HG03575 (cell line): ENCODE measurements around the gene TIMP4.

Source experiments
- ATAC-seq: cut with Tn5 transposase; IDR thresholded peaks from one replicate; pipeline ENCODE4 v1.9.1; 2021; ENCODE audit not compliant: unreplicated experiment, insufficient number of reproducible peaks, low FRiP score; ENCODE audit errors: extremely low read depth

The TIMP4 gene

GRCh38 chr3:12155264-12155663 lies 3.4 kb downstream of the TIMP4 start:
- ATAC-seq: no peak

- ATAC-seq: no peak
Measured at GRCh38 chr3:12154151-12154550, 4.6 kb downstream of the TIMP4 start.

GRCh38 chr3:12150112-12150511 lies 8.6 kb downstream of the TIMP4 start:
- no peak for ATAC-seq

GRCh38 chr3:12149029-12149428 lies 9.7 kb downstream of the TIMP4 start:
- no peak for ATAC-seq

- no peak for ATAC-seq
Measured at GRCh38 chr3:12148183-12148940, 10.3 kb downstream of the TIMP4 start.

- no peak for ATAC-seq
Measured at GRCh38 chr3:12147049-12147780, 11.5 kb downstream of the TIMP4 start.

- no peak for ATAC-seq
Measured at GRCh38 chr3:12143949-12144504, 14.7 kb downstream of the TIMP4 start.

GRCh38 chr3:12142476-12142875 lies 16.2 kb downstream of the TIMP4 start:
- ATAC-seq: no peak

GRCh38 chr3:12141350-12141749 lies 17.4 kb downstream of the TIMP4 start:
- ATAC-seq: no peak

GRCh38 chr3:12139111-12139511 lies 19.6 kb downstream of the TIMP4 start:
- ATAC-seq: no peak

- ATAC-seq: no peak
Measured at GRCh38 chr3:12138044-12138443, 20.7 kb downstream of the TIMP4 start.

GRCh38 chr3:12136371-12136770 lies 22.3 kb downstream of the TIMP4 start:
- ATAC-seq: no peak

GRCh38 chr3:12135029-12135657 lies 23.6 kb downstream of the TIMP4 start:
- ATAC-seq: no peak

GRCh38 chr3:12132881-12133280 lies 25.8 kb downstream of the TIMP4 start:
- no peak for ATAC-seq

GRCh38 chr3:12131351-12132090 lies 27.2 kb downstream of the TIMP4 start:
- ATAC-seq: no peak

- no peak for ATAC-seq
Measured at GRCh38 chr3:12127391-12127790, 31.3 kb downstream of the TIMP4 start.

- ATAC-seq: no peak
Measured at GRCh38 chr3:12125772-12126171, 32.9 kb downstream of the TIMP4 start.

- no peak for ATAC-seq
Measured at GRCh38 chr3:12121466-12121865, 37.2 kb downstream of the TIMP4 start.
